Prostate gland (tissue), 2 donors: ENCODE data around the gene SOX30. TPM values are rescaled to one million over a fixed set of nuclear protein-coding genes. Genes with fewer than 3 reads are reported as not detected.

ENCODE experiments used
- DNase-seq: peaks from one replicate; pipeline ENCODE4 v3.0.0-alpha.2; 2019; ENCODE audit warnings: low spot score
- H3K27ac ChIP-seq, 2 donors: fragments of 200-600 bp; sonication (generic); 2 replicates each; pipeline ENCODE4 v1.5.1; 2017 to 2019
- H3K27me3 ChIP-seq: fragments of 200-600 bp; sonication (generic); replicated peaks from 2 replicates; pipeline ENCODE4 v1.5.1; 2019; ENCODE audit not compliant: insufficient read depth
- H3K36me3 ChIP-seq, 2 donors: fragments of 200-600 bp; sonication (generic); 1 replicate in 1 of 2; 2 replicates in 1 of 2; pipeline versions ENCODE4 v1.5.1 to v1.8.1; 2017 to 2019
- H3K4me1 ChIP-seq: fragments of 200-600 bp; sonication (generic); replicated peaks from 2 replicates; pipeline ENCODE4 v1.5.1; 2019
- H3K4me3 ChIP-seq, 2 donors: fragments of 200-600 bp; sonication (generic); 2 replicates each; pipeline ENCODE4 v1.5.1; 2017 to 2019
- H3K9me3 ChIP-seq: fragments of 200-600 bp; sonication (generic); 2 replicates; pipeline ENCODE4 v1.5.1; 2017
- CTCF ChIP-seq, 4 experiments: fragments of 200-600 bp in 2 of 4; fragments of 450-650 bp in 2 of 4; sonication (generic) in 2 of 4; IDR thresholded peaks; 1 replicate in 3 of 4; 2 replicates in 1 of 4; pipeline ENCODE4 v1.5.1; 2016 to 2019; ENCODE audit warnings: antibody characterized with exemption in 4 of 4, mild to moderate bottlenecking in 2 of 4, moderate library complexity in 2 of 4
- POLR2A ChIP-seq: fragments of 450-650 bp; IDR thresholded peaks from one replicate; pipeline ENCODE4 v1.6.1; 2016; ENCODE audit warnings: antibody characterized with exemption, mild to moderate bottlenecking
- POLR2AphosphoS5 ChIP-seq: sonication (generic); formaldehyde crosslinking; IDR thresholded peaks from one replicate; pipeline ENCODE4 v1.6.1; 2017; ENCODE audit warnings: antibody characterized with exemption
- WGBS: methylation state at CpG from one replicate; pipeline ENCODE4 v1.1.5; 2018; 5-methylcytosine and 5-hydroxymethylcytosine counted together
- intact Hi-C: fragments of 100-400 bp; cut with DNase I; formaldehyde crosslinking; loops from one replicate; pipeline ENCODE4 v1.14.2; 2022
- total RNA-seq, 2 donors: library from RNA; depleted of rRNA; stranded (reverse); fragments of >200 nt; gene quantifications; one replicate each; pipeline ENCODE4 v1.1.0, GENCODE V29; 2016

Gene SOX30
- total RNA-seq, 2 donors from 2014 or later: 14.4 TPM; not detected in 1

GRCh38 chr5:157649101-157649500, 3.1 kb downstream of the SOX30 start:
- Histone ChIP-seq H3K4me3 (no peak overlapping the region), H3K9me3 (no peaks in the 10 kb centered on the region), H3K4me1 (no peaks in the 10 kb centered on the region), H3K36me3 (no peaks in the 10 kb centered on the region), H3K27ac (no peak overlapping the region), H3K27me3 (no peaks in the 10 kb centered on the region)
- intact Hi-C loops: no loop called here
- DNase-seq: no peak
- TF ChIP-seq POLR2A: no peak
- no peak for TF ChIP-seq CTCF (IDR thresholded peaks at IDR 0.05)
- no peak for TF ChIP-seq POLR2AphosphoS5
- 80% methylated on average over 2 of the region's 2 CpGs for WGBS

- H3K4me1 ChIP-seq: no peaks in the 10 kb centered on the region
- intact Hi-C loops: no loop called here
- H3K36me3 ChIP-seq: no peaks in the 10 kb centered on the region
- DNase-seq: no peak
- no peak overlapping the region for H3K4me3 ChIP-seq
- no peaks in the 10 kb centered on the region for H3K9me3 ChIP-seq
- H3K27ac ChIP-seq: no peak overlapping the region
- TF ChIP-seq POLR2AphosphoS5 (no peak), CTCF (IDR thresholded peaks at IDR 0.05) (no peak), POLR2A (no peak)
- 77% methylated on average over 7 of the region's 7 CpGs for WGBS
- H3K27me3 ChIP-seq: no peaks in the 10 kb centered on the region
Observed at GRCh38 chr5:157648275-157648990, 3.8 kb downstream of the SOX30 start.

- Histone ChIP-seq H3K4me3 (no peak overlapping the region), H3K9me3 (no peaks in the 10 kb centered on the region), H3K36me3 (no peaks in the 10 kb centered on the region), H3K4me1 (no peaks in the 10 kb centered on the region), H3K27me3 (no peaks in the 10 kb centered on the region), H3K27ac (no peak overlapping the region)
- intact Hi-C loops: no loop called here
- TF ChIP-seq CTCF (IDR thresholded peaks at IDR 0.05) (no peak), POLR2AphosphoS5 (no peak), POLR2A (no peak)
- 97% methylated on average over 9 of the region's 9 CpGs for WGBS
- no peak for DNase-seq
Observed at GRCh38 chr5:157640406-157641066, 11.7 kb downstream of the SOX30 start.

GRCh38 chr5:157630341-157630740, 21.9 kb downstream of the SOX30 start:
- DNase-seq: no peak
- Histone ChIP-seq H3K36me3 (no peaks in the 10 kb centered on the region), H3K9me3 (no peaks in the 10 kb centered on the region), H3K27me3 (no peaks in the 10 kb centered on the region), H3K27ac (no peak overlapping the region), H3K4me1 (no peaks in the 10 kb centered on the region), H3K4me3 (no peak overlapping the region)
- intact Hi-C loops: no loop called here
- WGBS: 94% methylated on average over 2 of the region's 2 CpGs
- TF ChIP-seq CTCF (IDR thresholded peaks at IDR 0.05): no peak
- TF ChIP-seq POLR2AphosphoS5: no peak
- no peak for TF ChIP-seq POLR2A

GRCh38 chr5:157626831-157627230, 25.4 kb downstream of the SOX30 start:
- no peaks in the 10 kb centered on the region for H3K36me3 ChIP-seq
- no peak for DNase-seq
- TF ChIP-seq POLR2AphosphoS5: no peak
- no peak for TF ChIP-seq POLR2A
- TF ChIP-seq CTCF (IDR thresholded peaks at IDR 0.05): no peak
- no peaks in the 10 kb centered on the region for H3K9me3 ChIP-seq
- 93% methylated on average over 6 of the region's 6 CpGs for WGBS
- H3K27me3 ChIP-seq: no peaks in the 10 kb centered on the region
- intact Hi-C loops: no loop called here
- no peak overlapping the region for H3K27ac ChIP-seq
- no peaks in the 10 kb centered on the region for H3K4me1 ChIP-seq
- no peak overlapping the region for H3K4me3 ChIP-seq
